ENCODE measurements around the gene ZNF107.

DNA sequence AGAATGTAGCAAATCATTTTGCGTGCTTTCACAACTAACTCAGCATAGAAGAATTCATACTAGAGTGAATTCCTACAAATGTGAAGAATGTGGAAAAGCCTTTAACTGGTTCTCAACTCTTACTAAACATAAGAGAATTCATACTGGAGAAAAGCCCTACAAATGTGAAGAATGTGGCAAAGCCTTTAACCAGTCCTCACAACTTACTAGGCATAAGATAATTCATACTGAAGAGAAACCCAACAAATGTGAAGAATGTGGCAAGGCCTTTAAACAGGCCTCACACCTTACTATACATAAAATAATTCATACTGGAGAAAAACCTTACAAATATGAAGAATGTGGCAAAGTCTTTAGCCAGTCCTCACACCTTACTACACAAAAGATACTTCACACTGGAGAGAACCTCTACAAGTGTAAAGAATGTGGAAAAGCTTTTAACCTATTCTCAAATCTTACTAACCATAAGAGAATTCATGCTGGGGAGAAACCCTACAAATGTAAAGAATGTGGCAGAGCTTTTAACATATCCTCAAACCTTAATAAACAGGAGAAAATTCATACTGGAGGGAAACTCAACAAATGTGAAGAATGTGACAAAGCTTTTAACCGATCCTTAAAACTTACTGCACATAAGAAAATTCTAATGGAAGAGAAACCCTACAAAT is 40.8 kb downstream of the ZNF107 start:
- TF ChIP-seq CTCF (conservative IDR thresholded peaks at IDR 0.05; ENCODE audit: low read depth, low read length) (no peak), POLR2A (IDR thresholded peaks at IDR 0.05; ENCODE audit: low read depth, low read length) (no peak), ELK1 (IDR thresholded peaks at IDR 0.05; ENCODE audit: borderline replicate concordance, low read depth, low read length) (no peak), RAD21 (IDR thresholded peaks at IDR 0.05; ENCODE audit: low read length) (no peak), MXI1 (IDR thresholded peaks at IDR 0.05; ENCODE audit: borderline replicate concordance, low read depth, low read length) (no peak), CEBPB (IDR thresholded peaks at IDR 0.05; ENCODE audit: low read depth, low read length) (no peak), BHLHE40 (IDR thresholded peaks at IDR 0.05; ENCODE audit: low read depth, low read length) (no peak), RFX5 (IDR thresholded peaks at IDR 0.05; ENCODE audit: low read depth, low read length) (no peak), MAZ (IDR thresholded peaks at IDR 0.05; ENCODE audit: borderline replicate concordance, low read depth, low read length) (no peak)
- TF ChIP-seq, protein P1, sequence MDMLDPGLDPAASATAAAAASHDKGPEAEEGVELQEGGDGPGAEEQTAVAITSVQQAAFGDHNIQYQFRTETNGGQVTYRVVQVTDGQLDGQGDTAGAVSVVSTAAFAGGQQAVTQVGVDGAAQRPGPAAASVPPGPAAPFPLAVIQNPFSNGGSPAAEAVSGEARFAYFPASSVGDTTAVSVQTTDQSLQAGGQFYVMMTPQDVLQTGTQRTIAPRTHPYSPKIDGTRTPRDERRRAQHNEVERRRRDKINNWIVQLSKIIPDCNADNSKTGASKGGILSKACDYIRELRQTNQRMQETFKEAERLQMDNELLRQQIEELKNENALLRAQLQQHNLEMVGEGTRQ (IDR thresholded peaks at IDR 0.05; ENCODE audit: low read depth, low read length), result no peak
